ENCODE results near the gene LUC7L2.

DNA sequence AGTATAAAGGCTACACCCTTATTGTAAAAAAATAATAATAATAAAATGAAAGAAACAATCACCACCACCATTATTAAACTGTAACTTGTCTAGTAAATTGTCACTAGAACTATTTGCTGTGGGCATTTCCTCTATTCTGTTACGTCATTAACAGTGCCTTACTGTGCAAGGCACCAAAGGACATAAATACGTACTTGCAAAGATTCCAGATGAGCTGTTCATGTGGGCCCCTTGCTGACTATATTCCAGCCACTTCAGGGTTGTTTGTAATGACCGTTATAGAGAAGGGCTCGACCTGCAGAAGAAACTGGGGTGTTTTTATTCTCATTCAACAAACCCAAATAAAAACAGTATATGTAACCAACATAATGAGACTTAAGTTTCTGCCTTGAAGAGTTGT is 63.4 kb downstream of the LUC7L2 start:
- TF ChIP-seq, protein P1, sequence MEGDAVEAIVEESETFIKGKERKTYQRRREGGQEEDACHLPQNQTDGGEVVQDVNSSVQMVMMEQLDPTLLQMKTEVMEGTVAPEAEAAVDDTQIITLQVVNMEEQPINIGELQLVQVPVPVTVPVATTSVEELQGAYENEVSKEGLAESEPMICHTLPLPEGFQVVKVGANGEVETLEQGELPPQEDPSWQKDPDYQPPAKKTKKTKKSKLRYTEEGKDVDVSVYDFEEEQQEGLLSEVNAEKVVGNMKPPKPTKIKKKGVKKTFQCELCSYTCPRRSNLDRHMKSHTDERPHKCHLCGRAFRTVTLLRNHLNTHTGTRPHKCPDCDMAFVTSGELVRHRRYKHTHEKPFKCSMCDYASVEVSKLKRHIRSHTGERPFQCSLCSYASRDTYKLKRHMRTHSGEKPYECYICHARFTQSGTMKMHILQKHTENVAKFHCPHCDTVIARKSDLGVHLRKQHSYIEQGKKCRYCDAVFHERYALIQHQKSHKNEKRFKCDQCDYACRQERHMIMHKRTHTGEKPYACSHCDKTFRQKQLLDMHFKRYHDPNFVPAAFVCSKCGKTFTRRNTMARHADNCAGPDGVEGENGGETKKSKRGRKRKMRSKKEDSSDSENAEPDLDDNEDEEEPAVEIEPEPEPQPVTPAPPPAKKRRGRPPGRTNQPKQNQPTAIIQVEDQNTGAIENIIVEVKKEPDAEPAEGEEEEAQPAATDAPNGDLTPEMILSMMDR (IDR thresholded peaks at IDR 0.05) = no peak
- TF ChIP-seq EZH2 (IDR thresholded peaks at IDR 0.05) = no peak

Measured in neural progenitor cell (in vitro differentiated cells).